H54 (cell line): ENCODE measurements around the gene KCNQ2.

Experiments used
- DNase-seq: peaks from one replicate; pipeline ENCODE4 v3.0.0; 2011; ENCODE audit warnings: low spot score, mixed read lengths; ENCODE audit not compliant: insufficient read length
- FAIRE-seq: peaks from 3 replicates; lab custom pipeline; 2011; peaks lifted over from hg19 to GRCh38; lab: Jason Lieb, UNC
- POLR2A ChIP-seq: IDR thresholded peaks from 2 replicates; pipeline ENCODE4 v1.6.1; 2011; ENCODE audit warnings: low read depth, mild to moderate bottlenecking, low read length

The KCNQ2 gene

GRCh38 chr20:63398744-63399514 lies 73.5 kb downstream of the KCNQ2 start:
- DNase-seq, result no peak
- FAIRE-seq, result no peak
- TF ChIP-seq POLR2A, result no peak

- no peak for DNase-seq
- no peak for FAIRE-seq
Observed at GRCh38 chr20:63397946-63398450, 74.5 kb downstream of the KCNQ2 start.

GRCh38 chr20:63397155-63397843 lies 75.2 kb downstream of the KCNQ2 start:
- no peak for DNase-seq
- no peak for TF ChIP-seq POLR2A
- FAIRE-seq, result no peak

More at GRCh38 chr20:63397946-63398450, 74.5 kb downstream of the KCNQ2 start:
- no peak for TF ChIP-seq POLR2A

- DNase-seq, result no peak
- no peak for TF ChIP-seq POLR2A
- no peak for FAIRE-seq
Observed at GRCh38 chr20:63396300-63396699, 76.2 kb downstream of the KCNQ2 start.

- TF ChIP-seq POLR2A, result no peak
- DNase-seq (no peak), FAIRE-seq (no peak)
Observed at GRCh38 chr20:63395723-63396122, 76.7 kb downstream of the KCNQ2 start.

- TF ChIP-seq POLR2A, result no peak
- DNase-seq (no peak), FAIRE-seq (no peak)
Observed at GRCh38 chr20:63394920-63395455, 77.5 kb downstream of the KCNQ2 start.

GRCh38 chr20:63394069-63394919 lies 78.2 kb downstream of the KCNQ2 start:
- no peak for TF ChIP-seq POLR2A
- FAIRE-seq, result no peak
- DNase-seq, result no peak

GRCh38 chr20:63393566-63393965 lies 78.9 kb downstream of the KCNQ2 start:
- no peak for TF ChIP-seq POLR2A
- DNase-seq, result no peak
- FAIRE-seq, result no peak

- FAIRE-seq (no peak), DNase-seq (no peak)
- no peak for TF ChIP-seq POLR2A
Observed at GRCh38 chr20:63392465-63393365, 79.7 kb downstream of the KCNQ2 start.

- DNase-seq (no peak), FAIRE-seq (no peak)
- no peak for TF ChIP-seq POLR2A
Observed at GRCh38 chr20:63387917-63388316, 84.5 kb downstream of the KCNQ2 start.

- DNase-seq, result no peak
- no peak for FAIRE-seq
- no peak for TF ChIP-seq POLR2A
Observed at GRCh38 chr20:63387393-63387792, 85.1 kb downstream of the KCNQ2 start.

- no peak for DNase-seq
- no peak for FAIRE-seq
- TF ChIP-seq POLR2A, result no peak
Observed at GRCh38 chr20:63386491-63386890, 86.0 kb downstream of the KCNQ2 start.

GRCh38 chr20:63385819-63386218 lies 86.6 kb downstream of the KCNQ2 start:
- DNase-seq, result no peak
- no peak for TF ChIP-seq POLR2A

More at GRCh38 chr20:63385819-63386218, 86.6 kb downstream of the KCNQ2 start:
- no peak for FAIRE-seq
